Common myeloid progenitor, CD34-positive (primary cell): ENCODE results near the gene ASIC3.

Source experiments
- CTCF ChIA-PET: fragments of 350-600 bp; sonication (Branson Sonifier 250); formaldehyde crosslinking; loops from one replicate; lab custom pipeline; 2021; ENCODE audit warnings: antibody characterized with exemption; lab: Charles Lee
- POLR2A ChIA-PET: fragments of 350-600 bp; sonication (Branson Sonifier 250); formaldehyde crosslinking; loops from one replicate; lab custom pipeline; 2021; ENCODE audit warnings: antibody characterized with exemption; lab: Charles Lee
- DNase-seq, 3 donors: peaks; one replicate each; pipeline versions ENCODE4 v3.0.0 to v3.0.0-alpha.2; 2013
- H3K27ac ChIP-seq, 2 experiments: 1 replicate in 1 of 2; 2 replicates in 1 of 2; pipeline ENCODE4 v1.7.0; 2013; ENCODE audit warnings: inconsistent platforms in 2 of 2, low read length in 2 of 2, mild to moderate bottlenecking in 2 of 2, low read depth in 1 of 2, moderate library complexity in 1 of 2; ENCODE audit not compliant: severe bottlenecking in 2 of 2, insufficient read depth in 1 of 2, poor library complexity in 1 of 2
- H3K27me3 ChIP-seq, 5 experiments: replicated peaks in 2 of 5; 1 replicate in 3 of 5; 2 replicates in 2 of 5; pipeline versions ENCODE4 v1.6.1 to v1.7.0; 2013; ENCODE audit warnings: low read length in 4 of 5, mild to moderate bottlenecking in 2 of 5, moderate library complexity in 2 of 5, inconsistent platforms in 1 of 5; ENCODE audit not compliant: insufficient read depth in 5 of 5, control insufficient read depth in 4 of 5
- H3K36me3 ChIP-seq, 4 experiments: 1 replicate in 2 of 4; 2 replicates in 2 of 4; pipeline versions ENCODE4 v1.6.1 to v1.7.0; 2013; ENCODE audit warnings: low read length in 3 of 4, control low read depth in 1 of 4, mild to moderate bottlenecking in 1 of 4; ENCODE audit not compliant: control insufficient read depth in 4 of 4, insufficient read depth in 4 of 4
- H3K4me1 ChIP-seq, 4 experiments: 1 replicate in 3 of 4; 2 replicates in 1 of 4; pipeline versions ENCODE4 v1.6.1 to v1.7.1; 2013; ENCODE audit warnings: low read length in 3 of 4, mild to moderate bottlenecking in 3 of 4, control low read depth in 1 of 4, inconsistent platforms in 1 of 4, moderate library complexity in 1 of 4; ENCODE audit not compliant: control insufficient read depth in 4 of 4, insufficient read depth in 4 of 4; ENCODE audit errors: control extremely low read depth in 1 of 4
- H3K4me3 ChIP-seq, 7 experiments: 1 replicate in 4 of 7; 2 replicates in 3 of 7; pipeline versions ENCODE4 v1.5.1 to v1.7.0; 2013; ENCODE audit warnings: mild to moderate bottlenecking in 7 of 7, low read length in 6 of 7, moderate library complexity in 6 of 7, inconsistent platforms in 2 of 7, low read depth in 2 of 7, control low read depth in 1 of 7; ENCODE audit not compliant: insufficient read depth in 4 of 7, control insufficient read depth in 1 of 7; ENCODE audit errors: extremely low read depth in 1 of 7
- H3K9me3 ChIP-seq, 5 experiments: 1 replicate in 4 of 5; 2 replicates in 1 of 5; pipeline versions ENCODE4 v1.6.1 to v1.7.1; 2013; ENCODE audit warnings: low read length in 4 of 5, mild to moderate bottlenecking in 2 of 5, inconsistent platforms in 1 of 5, low read depth in 1 of 5, moderate library complexity in 1 of 5; ENCODE audit not compliant: control insufficient read depth in 4 of 5, insufficient read depth in 2 of 5; ENCODE audit errors: control extremely low read depth in 1 of 5
- WGBS: methylation state at CpG from one replicate; pipeline ENCODE4 v1.1.5; 2013; ENCODE audit not compliant: insufficient coverage; 5-methylcytosine and 5-hydroxymethylcytosine counted together

The ASIC3 gene

GRCh38 chr7:151013356-151013732 is 35.0 kb upstream of the ASIC3 start:
- CTCF ChIA-PET: interaction anchor here (0.7 to 10.5 kb wide), 11 partner anchors 8 to 99 kb away, joined by 3 to 101 read pairs (median 4); partner anchors contain the start of genes ABCB8, ATG9B and NOS3
- Histone ChIP-seq H3K4me1 (peaks cover 0 to 48% (median 42%) of the 10 kb centered on the region in 4 experiments), H3K9me3 (no peaks in the 10 kb centered on the region), H3K27me3 (peaks cover 0 to 33% (median 4%) of the 10 kb centered on the region in 5 experiments), H3K4me3 (peak overlapping the region in 2 of 7 experiments; percentile 50 to 79), H3K36me3 (no peaks in the 10 kb centered on the region), H3K27ac (no peak overlapping the region)
- no peak for DNase-seq
- 5% methylated on average over 13 of the region's 26 CpGs for WGBS
- POLR2A ChIA-PET: interaction anchor here (0.7 kb wide), 1 partner anchor 75 kb away, joined by 3 read pairs; no protein-coding TSS in a partner anchor

DNA sequence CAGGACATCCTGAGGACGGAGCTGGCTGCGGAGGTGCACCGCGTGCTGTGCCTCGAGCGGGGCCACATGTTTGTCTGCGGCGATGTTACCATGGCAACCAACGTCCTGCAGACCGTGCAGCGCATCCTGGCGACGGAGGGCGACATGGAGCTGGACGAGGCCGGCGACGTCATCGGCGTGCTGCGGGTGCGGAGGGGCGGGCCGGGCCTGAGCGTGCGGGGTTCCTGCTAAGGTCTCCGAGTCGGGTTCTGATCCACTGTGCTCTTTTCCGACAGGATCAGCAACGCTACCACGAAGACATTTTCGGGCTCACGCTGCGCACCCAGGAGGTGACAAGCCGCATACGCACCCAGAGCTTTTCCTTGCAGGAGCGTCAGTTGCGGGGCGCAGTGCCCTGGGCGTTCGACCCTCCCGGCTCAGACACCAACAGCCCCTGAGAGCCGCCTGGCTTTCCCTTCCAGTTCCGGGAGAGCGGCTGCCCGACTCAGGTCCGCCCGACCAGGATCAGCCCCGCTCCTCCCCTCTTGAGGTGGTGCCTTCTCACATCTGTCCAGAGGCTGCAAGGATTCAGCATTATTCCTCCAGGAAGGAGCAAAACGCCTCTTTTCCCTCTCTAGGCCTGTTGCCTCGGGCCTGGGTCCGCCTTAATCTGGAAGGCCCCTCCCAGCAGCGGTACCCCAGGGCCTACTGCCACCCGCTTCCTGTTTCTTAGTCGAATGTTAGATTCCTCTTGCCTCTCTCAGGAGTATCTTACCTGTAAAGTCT is 34.4 kb upstream of the ASIC3 start:
- Histone ChIP-seq H3K4me3 (peak overlapping the region; percentile 10 to 79 (median 53)), H3K27me3 (peaks cover 0 to 37% (median 4%) of the 10 kb centered on the region in 5 experiments), H3K4me1 (peaks cover 0 to 51% (median 44%) of the 10 kb centered on the region in 4 experiments), H3K27ac (no peak overlapping the region), H3K9me3 (no peaks in the 10 kb centered on the region), H3K36me3 (no peaks in the 10 kb centered on the region)
- peak; percentile 98 to 99 (median 99) for DNase-seq
- ChIA-PET CTCF (interaction anchor here (0.7 to 10.5 kb wide), 10 partner anchors 9 to 98 kb away, joined by 3 to 101 read pairs (median 4); partner anchors contain the start of genes ABCB8, ATG9B and NOS3), POLR2A (interaction anchor here (0.7 kb wide), 1 partner anchor 74 kb away, joined by 3 read pairs; no protein-coding TSS in a partner anchor)
- 11% methylated on average over 47 of the region's 55 CpGs for WGBS

DNA sequence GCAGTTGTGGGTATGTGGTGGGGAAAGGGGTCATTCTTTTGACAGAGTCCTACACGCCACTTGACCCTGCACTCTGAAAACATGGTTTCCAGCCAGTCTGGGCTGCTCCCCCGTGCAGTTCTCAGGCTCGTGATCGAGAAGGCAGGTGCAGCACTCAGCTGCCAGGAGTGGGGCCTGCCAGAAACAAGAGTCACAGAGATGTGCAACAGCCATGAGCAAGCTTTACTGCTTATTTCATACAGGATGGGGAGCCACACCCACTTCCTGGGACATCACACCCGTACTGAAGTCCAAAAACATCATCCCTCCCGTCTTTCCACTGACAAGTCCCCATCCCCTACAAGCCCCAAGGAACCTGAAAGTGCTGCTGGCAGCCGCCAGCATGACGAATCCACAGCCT is 33.4 kb upstream of the ASIC3 start:
- Histone ChIP-seq H3K9me3 (no peaks in the 10 kb centered on the region), H3K4me3 (no peak overlapping the region), H3K27me3 (peaks cover 0 to 42% (median 11%) of the 10 kb centered on the region in 5 experiments), H3K36me3 (no peaks in the 10 kb centered on the region), H3K4me1 (peaks cover 0 to 56% (median 46%) of the 10 kb centered on the region in 4 experiments), H3K27ac (no peak overlapping the region)
- WGBS: 89% methylated on average over 8 of the region's 8 CpGs
- DNase-seq: no peak
- ChIA-PET CTCF (interaction anchor here (1.5 to 1.9 kb wide), 3 partner anchors 9 to 97 kb away, joined by 4 to 6 read pairs (median 5); partner anchors contain the start of gene ATG9B), POLR2A (no interaction called here)

DNA sequence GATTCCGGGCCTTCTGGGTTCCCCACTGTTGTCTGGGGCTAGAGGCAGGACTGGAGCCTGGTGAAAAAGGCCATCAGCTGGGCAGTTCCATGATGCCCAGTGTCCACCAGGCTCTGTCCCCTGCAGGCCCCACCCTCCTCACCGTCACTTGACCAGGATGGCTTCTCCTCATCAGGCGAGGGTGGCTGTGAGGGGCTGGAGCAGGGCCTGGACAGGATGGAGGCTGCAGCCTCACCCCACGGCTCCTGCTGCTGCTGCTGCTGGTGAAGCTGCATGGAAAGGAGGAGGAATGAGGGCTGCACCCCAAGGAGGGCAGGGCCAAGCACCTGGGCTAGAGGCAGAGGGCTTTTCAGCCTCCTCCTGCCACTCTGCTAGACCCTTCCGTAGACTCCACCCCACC is 32.4 kb upstream of the ASIC3 start:
- Histone ChIP-seq H3K36me3 (no peaks in the 10 kb centered on the region), H3K27ac (no peak overlapping the region), H3K27me3 (peaks cover 5 to 42% (median 15%) of the 10 kb centered on the region in 5 experiments), H3K9me3 (no peaks in the 10 kb centered on the region), H3K4me3 (no peak overlapping the region), H3K4me1 (peaks cover 0 to 47% (median 36%) of the 10 kb centered on the region in 4 experiments)
- CTCF ChIA-PET: interaction anchor here (1.3 to 4.2 kb wide), 5 partner anchors 10 to 95 kb away, joined by 4 to 19 read pairs (median 4); no protein-coding TSS in a partner anchor
- POLR2A ChIA-PET: no interaction called here
- 98% methylated on average over 5 of the region's 5 CpGs for WGBS
- DNase-seq: no peak

DNA sequence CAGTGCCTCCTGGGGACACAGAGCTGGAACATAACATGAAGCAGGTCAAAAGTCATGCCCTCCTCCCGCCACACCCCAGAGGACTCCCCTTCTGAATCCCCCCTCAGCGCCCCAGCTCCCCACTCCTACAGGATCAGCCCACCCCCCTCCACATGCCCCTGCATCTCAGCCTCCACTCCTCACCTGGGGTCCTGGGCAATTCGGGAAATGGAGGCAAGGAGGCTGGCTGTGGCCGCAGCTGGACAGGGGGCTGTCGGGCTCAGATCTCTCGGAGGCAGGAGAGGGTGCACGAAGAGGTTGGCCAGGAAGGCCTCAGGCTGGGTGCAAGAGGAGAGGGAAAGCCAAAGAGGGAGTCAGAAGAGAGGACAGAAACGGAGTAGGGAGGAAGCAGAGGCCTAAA is 31.8 kb upstream of the ASIC3 start:
- Histone ChIP-seq H3K9me3 (no peaks in the 10 kb centered on the region), H3K36me3 (no peaks in the 10 kb centered on the region), H3K27me3 (peaks cover 5 to 44% (median 15%) of the 10 kb centered on the region in 5 experiments), H3K27ac (no peak overlapping the region), H3K4me3 (no peak overlapping the region), H3K4me1 (peaks cover 0 to 47% (median 34%) of the 10 kb centered on the region in 4 experiments)
- 93% methylated on average over 5 of the region's 8 CpGs for WGBS
- DNase-seq: no peak
- CTCF ChIA-PET: interaction anchor here (1.3 to 4.2 kb wide), 8 partner anchors 11 to 94 kb away, joined by 4 to 39 read pairs (median 7); partner anchors contain the start of gene ABCB8
- POLR2A ChIA-PET: no interaction called here

DNA sequence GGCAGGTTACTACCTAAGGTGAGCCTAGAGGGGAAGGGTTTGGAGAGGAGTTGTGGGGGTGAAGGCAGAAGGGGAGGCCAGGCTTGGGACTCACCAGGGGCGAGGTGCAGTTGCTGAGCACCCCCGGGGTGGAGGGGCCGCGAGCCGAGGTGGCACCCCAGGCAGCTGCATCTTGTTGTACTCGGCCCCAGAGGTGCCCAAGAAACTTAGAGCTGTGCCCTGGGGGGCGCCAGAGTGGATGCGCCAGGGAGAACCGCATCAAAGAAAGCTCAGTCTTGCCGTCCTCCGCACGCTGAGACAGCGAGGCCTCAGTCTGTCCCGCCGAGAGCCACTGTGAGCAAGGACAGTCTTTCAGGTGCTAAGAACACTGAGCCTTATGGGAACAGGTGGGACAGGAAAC is 31.4 kb upstream of the ASIC3 start:
- Histone ChIP-seq H3K4me1 (peaks cover 0 to 47% (median 34%) of the 10 kb centered on the region in 4 experiments), H3K9me3 (no peaks in the 10 kb centered on the region), H3K27ac (no peak overlapping the region), H3K36me3 (no peaks in the 10 kb centered on the region), H3K4me3 (no peak overlapping the region), H3K27me3 (peaks cover 5 to 44% (median 15%) of the 10 kb centered on the region in 5 experiments)
- WGBS: 93% methylated on average over 15 of the region's 15 CpGs
- CTCF ChIA-PET: interaction anchor here (1.0 to 4.2 kb wide), 13 partner anchors 10 to 94 kb away, joined by 3 to 39 read pairs (median 5); partner anchors contain the start of gene ABCB8
- POLR2A ChIA-PET: interaction anchor here (0.6 to 1.8 kb wide), 2 partner anchors 11 to 558 kb away, joined by 3 to 4 read pairs; partner anchors contain the start of gene ABCB8
- no peak for DNase-seq
